B cell (primary cell): ENCODE results near the gene C1orf105.

Experiments used
- EZH2 ChIP-seq: IDR thresholded peaks from 2 replicates; pipeline ENCODE4 v1.6.1; 2012; ENCODE audit warnings: borderline replicate concordance, low read depth, mild to moderate bottlenecking, moderate library complexity, low read length; ENCODE audit not compliant: insufficient read depth, poor library complexity, severe bottlenecking
- TF ChIP-seq, protein P1 (sequence below): fragments of 200-600 bp; IDR thresholded peaks from one replicate; pipeline ENCODE4 v1.8.0; 2022; ENCODE audit warnings: antibody characterized with exemption, mild to moderate bottlenecking

DNA sequence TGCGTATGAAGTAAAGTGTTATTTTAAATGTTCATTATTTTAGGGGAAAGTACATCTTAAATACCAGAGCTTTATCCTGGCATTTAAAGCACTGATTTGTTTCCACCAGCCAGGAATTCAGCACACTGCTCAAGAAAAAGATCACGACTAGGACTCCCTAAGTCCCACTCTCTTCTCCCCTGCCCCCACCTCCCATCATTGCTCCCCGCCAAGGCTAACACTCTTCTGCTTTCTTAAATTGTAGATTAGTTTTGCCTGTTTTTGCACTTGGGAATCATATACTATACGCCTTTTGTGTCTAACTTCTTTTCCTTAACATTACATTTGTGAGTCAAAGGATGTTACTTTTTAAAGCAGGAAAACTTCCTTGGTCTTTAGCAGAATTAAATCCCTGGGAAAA is 37.5 kb upstream of the C1orf105 start:
- TF ChIP-seq, protein P1, sequence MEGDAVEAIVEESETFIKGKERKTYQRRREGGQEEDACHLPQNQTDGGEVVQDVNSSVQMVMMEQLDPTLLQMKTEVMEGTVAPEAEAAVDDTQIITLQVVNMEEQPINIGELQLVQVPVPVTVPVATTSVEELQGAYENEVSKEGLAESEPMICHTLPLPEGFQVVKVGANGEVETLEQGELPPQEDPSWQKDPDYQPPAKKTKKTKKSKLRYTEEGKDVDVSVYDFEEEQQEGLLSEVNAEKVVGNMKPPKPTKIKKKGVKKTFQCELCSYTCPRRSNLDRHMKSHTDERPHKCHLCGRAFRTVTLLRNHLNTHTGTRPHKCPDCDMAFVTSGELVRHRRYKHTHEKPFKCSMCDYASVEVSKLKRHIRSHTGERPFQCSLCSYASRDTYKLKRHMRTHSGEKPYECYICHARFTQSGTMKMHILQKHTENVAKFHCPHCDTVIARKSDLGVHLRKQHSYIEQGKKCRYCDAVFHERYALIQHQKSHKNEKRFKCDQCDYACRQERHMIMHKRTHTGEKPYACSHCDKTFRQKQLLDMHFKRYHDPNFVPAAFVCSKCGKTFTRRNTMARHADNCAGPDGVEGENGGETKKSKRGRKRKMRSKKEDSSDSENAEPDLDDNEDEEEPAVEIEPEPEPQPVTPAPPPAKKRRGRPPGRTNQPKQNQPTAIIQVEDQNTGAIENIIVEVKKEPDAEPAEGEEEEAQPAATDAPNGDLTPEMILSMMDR, result no peak
- TF ChIP-seq EZH2, result no peak
